H1 (cell line): Measurements from ENCODE around the gene SEMA3B. TPM values are rescaled to one million over a fixed set of nuclear protein-coding genes. Genes with fewer than 3 reads are reported as not detected.

Experiments
- CHD2 ChIP-seq: IDR thresholded peaks from 2 replicates; pipeline ENCODE4 v1.6.1; 2012; ENCODE audit warnings: low read length, improper control_type of control experiment
- GABPA ChIP-seq: IDR thresholded peaks from 2 replicates; pipeline ENCODE4 v1.6.1; 2011; ENCODE audit warnings: mild to moderate bottlenecking, low read length, moderate library complexity, borderline replicate concordance; ENCODE audit not compliant: insufficient read depth
- NANOG ChIP-seq: IDR thresholded peaks from 2 replicates; pipeline ENCODE4 v1.6.1; 2011; ENCODE audit warnings: low read length, low read depth, mild to moderate bottlenecking, inconsistent platforms; ENCODE audit not compliant: insufficient read depth, poor library complexity, severe bottlenecking
- POLR2A ChIP-seq, 2 experiments: IDR thresholded peaks; 1 replicate in 1 of 2; 2 replicates in 1 of 2; pipeline ENCODE4 v1.6.1; 2011; ENCODE audit warnings: low read depth in 2 of 2, low read length in 2 of 2, mild to moderate bottlenecking in 2 of 2; ENCODE audit errors: control extremely low read depth in 1 of 2
- SIN3A ChIP-seq, 2 experiments: IDR thresholded peaks in 1 of 2; conservative IDR thresholded peaks in 1 of 2; 2 replicates each; pipeline ENCODE4 v1.6.1; 2011 to 2012; ENCODE audit warnings: low read length in 2 of 2, improper control_type of control experiment in 1 of 2, low read depth in 1 of 2, mild to moderate bottlenecking in 1 of 2
- SP4 ChIP-seq: IDR thresholded peaks from 2 replicates; pipeline ENCODE4 v1.6.1; 2012; ENCODE audit warnings: low read length, inconsistent platforms
- ZNF274 ChIP-seq: IDR thresholded peaks from 2 replicates; pipeline ENCODE4 v1.7.0; 2012; ENCODE audit warnings: low read length, borderline replicate concordance; ENCODE audit errors: extremely low read depth
- polyA plus RNA-seq, 7 experiments: library from polyadenylated mRNA; depleted of rRNA in 3 of 7; stranded (reverse) in 5 of 7; unstranded in 2 of 7; fragments of >200 nt in 5 of 7; fragments of 200-250 nt in 2 of 7; gene quantifications; 1 replicate in 5 of 7; 2 replicates in 1 of 7; 4 replicates in 1 of 7; pipeline versions ENCODE4 v1.2.1 to v1.2.3, GENCODE V29; 2011 to 2013; ENCODE audit warnings: missing spikeins in 2 of 7, mixed read lengths in 2 of 7
- total RNA-seq: library from RNA; stranded (reverse); fragmentation: NEBNext Ultra II Directional; extraction: Animal tissue kit (Norgen Biotek cat#: 25700); gene quantifications from 2 replicates; pipeline ENCODE4 v1.2.1, GENCODE V29; 2021
- TF ChIP-seq, protein P1 (sequence below): IDR thresholded peaks from 2 replicates; pipeline ENCODE4 v1.6.1; 2011; ENCODE audit warnings: low read depth, mild to moderate bottlenecking, low read length; ENCODE audit not compliant: insufficient read depth

The SEMA3B gene
- total and polyA plus RNA-seq, 2 of the 8 experiments (the other 6 are each of a cell fraction or from before 2014, with no cell fraction given), result 3.0 to 4.7 TPM

GRCh38 chr3:50229490-50229889, 39.5 kb upstream of the SEMA3B start (continued):
- no peak for TF ChIP-seq SIN3A (conservative IDR thresholded peaks at IDR 0.05 in 1 of 2, IDR thresholded peaks at IDR 0.05 in 1 of 2; ENCODE audit: low read depth in 1 of 2, low read length in 2 of 2)
- no peak for TF ChIP-seq ZNF274
- no peak for TF ChIP-seq GABPA
- TF ChIP-seq, protein P1, sequence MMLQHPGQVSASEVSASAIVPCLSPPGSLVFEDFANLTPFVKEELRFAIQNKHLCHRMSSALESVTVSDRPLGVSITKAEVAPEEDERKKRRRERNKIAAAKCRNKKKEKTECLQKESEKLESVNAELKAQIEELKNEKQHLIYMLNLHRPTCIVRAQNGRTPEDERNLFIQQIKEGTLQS, result no peak
- no peak for TF ChIP-seq SP4
- TF ChIP-seq NANOG, result no peak
- no peak for TF ChIP-seq CHD2
- no peak for TF ChIP-seq POLR2A (IDR thresholded peaks at IDR 0.05; ENCODE audit: control extremely low read depth in 1 of 2, low read depth in 2 of 2, low read length in 2 of 2)
